CD4-positive, CD25-positive, alpha-beta regulatory T cell (primary cell): ENCODE data around the gene FCGR3B. TPM values are rescaled to one million over a fixed set of nuclear protein-coding genes. Genes with fewer than 3 reads are reported as not detected.
"Not testable (repeated sequence)": the region's sequence is repeated elsewhere in the genome, so short reads cannot be mapped to it uniquely, and the experiment has no call there.

Experiments
- ATAC-seq, 2 donors: fragments of 150-1000 bp; cut with Tn5 transposase; one replicate each; pipeline ENCODE4 v1.10.0; 2021; ENCODE audit warnings: low read depth in 2 of 2, moderate number of reproducible peaks in 2 of 2, moderate library complexity in 1 of 2
- DNase-seq, 3 donors: peaks; one replicate each; pipeline versions ENCODE4 v3.0.0 to v3.0.0-alpha.2; 2012 to 2022; ENCODE audit warnings: mixed read lengths in 1 of 3
- H3K27ac ChIP-seq: one replicate; pipeline ENCODE4 v1.7.0; 2013; ENCODE audit warnings: mild to moderate bottlenecking, low read length; ENCODE audit not compliant: insufficient read depth, poor library complexity, severe bottlenecking
- H3K27me3 ChIP-seq: one replicate; pipeline ENCODE4 v1.7.0; 2013; ENCODE audit warnings: low read length; ENCODE audit not compliant: control insufficient read depth, insufficient read depth
- H3K36me3 ChIP-seq: one replicate; pipeline ENCODE4 v1.7.0; 2013; ENCODE audit warnings: mild to moderate bottlenecking, low read length, moderate library complexity; ENCODE audit not compliant: control insufficient read depth, insufficient read depth
- H3K4me1 ChIP-seq: 2 replicates; pipeline ENCODE4 v1.7.0; 2013; ENCODE audit warnings: mild to moderate bottlenecking, low read length; ENCODE audit not compliant: insufficient read depth, control insufficient read depth, poor library complexity, severe bottlenecking
- H3K4me3 ChIP-seq: one replicate; pipeline ENCODE4 v1.7.0; 2013; ENCODE audit warnings: low read depth, mild to moderate bottlenecking, low read length, moderate library complexity
- H3K9me3 ChIP-seq, 2 experiments: 1 replicate in 1 of 2; 2 replicates in 1 of 2; pipeline ENCODE4 v1.7.0; 2013; ENCODE audit warnings: low read length in 2 of 2, mild to moderate bottlenecking in 1 of 2, moderate library complexity in 1 of 2; ENCODE audit not compliant: control insufficient read depth in 2 of 2
- H3K27ac Mint-ChIP-seq, 3 donors: one replicate each; pipeline ENCODE4 v1.8.0; 2020 to 2022; ENCODE audit warnings: mild to moderate bottlenecking in 3 of 3, mixed read lengths in 3 of 3, moderate library complexity in 2 of 3
- H3K27me3 Mint-ChIP-seq: one replicate; pipeline ENCODE4 v1.8.0; 2022; ENCODE audit warnings: mild to moderate bottlenecking, mixed read lengths
- H3K36me3 Mint-ChIP-seq: one replicate; pipeline ENCODE4 v1.8.0; 2020; ENCODE audit warnings: mixed read lengths
- H3K4me1 Mint-ChIP-seq, 4 donors: one replicate each; pipeline ENCODE4 v1.8.0; 2020 to 2022; ENCODE audit warnings: mixed read lengths in 4 of 4, mild to moderate bottlenecking in 1 of 4
- H3K4me3 Mint-ChIP-seq, 4 donors: one replicate each; pipeline ENCODE4 v1.8.0; 2020 to 2022; ENCODE audit warnings: mild to moderate bottlenecking in 4 of 4, mixed read lengths in 4 of 4, moderate library complexity in 3 of 4
- H3K9me3 Mint-ChIP-seq, 7 donors: one replicate each; pipeline ENCODE4 v1.8.0; 2020 to 2022; ENCODE audit warnings: mixed read lengths in 7 of 7, mild to moderate bottlenecking in 3 of 7, moderate library complexity in 2 of 7
- polyA plus RNA-seq, 4 donors: library from polyadenylated mRNA; unstranded; fragments of 300-500 nt; fragmentation: Illumina TruSeq; gene quantifications; one replicate each; pipeline ENCODE4 v1.2.3, GENCODE V29; 2021
- total RNA-seq: library from RNA; stranded (reverse); gene quantifications from one replicate; pipeline ENCODE4 v1.2.3, GENCODE V29; 2022

Gene FCGR3B
- total and polyA plus RNA-seq, 5 donors from 2014 or later = not detected

GRCh38 chr1:161636976-161637375, 6.0 kb upstream of the FCGR3B start:
- peaks cover 3 to 10% (median 7%) of the 10 kb centered on the region in 4 donors for H3K4me1 Mint-ChIP-seq
- ATAC-seq, H3K4me1 ChIP-seq, H3K27ac ChIP-seq, H3K36me3 Mint-ChIP-seq, H3K4me3 Mint-ChIP-seq, H3K9me3 ChIP-seq, H3K4me3 ChIP-seq, H3K27me3 Mint-ChIP-seq, H3K27me3 ChIP-seq, DNase-seq, H3K9me3 Mint-ChIP-seq, H3K36me3 ChIP-seq: not testable (repeated sequence)
- H3K27ac Mint-ChIP-seq = peak overlapping the region in 1 of 3 donors; percentile 72

GRCh38 chr1:161636189-161636782, 5.3 kb upstream of the FCGR3B start:
- DNase-seq (peak in 1 of 3 donors; percentile 24), ATAC-seq (peak in 1 of 2 donors; percentile 43)
- not testable (repeated sequence) for H3K4me3 Mint-ChIP-seq, H3K4me3 ChIP-seq, H3K36me3 Mint-ChIP-seq, H3K9me3 Mint-ChIP-seq, H3K27me3 Mint-ChIP-seq, H3K27ac ChIP-seq, H3K9me3 ChIP-seq, H3K36me3 ChIP-seq, H3K4me1 ChIP-seq, H3K27me3 ChIP-seq
- Mint-ChIP-seq H3K4me1 (peaks cover 3 to 10% (median 7%) of the 10 kb centered on the region in 4 donors), H3K27ac (peak overlapping the region in 1 of 3 donors; percentile 56)

- H3K36me3 ChIP-seq, H3K9me3 ChIP-seq, H3K4me3 ChIP-seq, H3K27ac ChIP-seq, H3K27me3 Mint-ChIP-seq, H3K9me3 Mint-ChIP-seq, DNase-seq, H3K27ac Mint-ChIP-seq, H3K36me3 Mint-ChIP-seq, H3K27me3 ChIP-seq, H3K4me1 ChIP-seq, H3K4me3 Mint-ChIP-seq, ATAC-seq: not testable (repeated sequence)
- H3K4me1 Mint-ChIP-seq = peaks cover 3 to 10% (median 7%) of the 10 kb centered on the region in 4 donors
Observed at GRCh38 chr1:161634993-161635392, 4.0 kb upstream of the FCGR3B start.

DNA sequence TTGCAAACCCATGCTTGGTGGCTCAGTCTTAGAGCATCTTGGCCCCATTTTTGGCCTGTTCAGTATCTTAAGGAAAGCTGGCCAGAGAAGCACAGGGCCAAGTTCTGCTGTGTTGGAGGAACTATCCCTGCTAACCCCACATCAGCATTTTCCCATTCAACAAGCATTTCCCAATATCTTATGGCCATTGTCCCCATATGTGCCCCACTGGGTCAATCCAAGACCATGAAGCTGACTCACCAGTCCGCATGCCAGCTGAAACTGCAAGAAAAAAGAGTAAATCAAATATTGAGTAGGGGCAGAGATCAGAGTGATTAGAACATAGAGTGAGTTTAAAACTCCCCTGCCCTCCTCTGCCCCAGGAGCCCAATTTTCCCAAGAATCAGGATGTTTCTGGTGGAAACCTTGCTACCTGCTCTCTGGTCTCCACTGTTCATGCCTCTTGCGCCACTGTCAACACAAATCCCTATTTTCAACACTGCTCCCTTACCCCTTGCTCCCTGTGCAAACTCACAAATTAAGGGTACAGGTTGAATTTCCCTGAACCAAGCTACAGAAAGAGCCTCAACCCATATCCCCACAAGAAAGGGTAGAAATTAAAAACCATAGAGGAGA, 741 bp downstream of the FCGR3B start:
- H3K27ac Mint-ChIP-seq, H3K27me3 Mint-ChIP-seq: not testable (repeated sequence)

GRCh38 chr1:161626445-161627146, 4.4 kb downstream of the FCGR3B start:
- not testable (repeated sequence) for DNase-seq, H3K36me3 Mint-ChIP-seq, H3K27ac ChIP-seq, H3K36me3 ChIP-seq, H3K4me3 Mint-ChIP-seq, H3K9me3 Mint-ChIP-seq, H3K4me3 ChIP-seq, H3K4me1 ChIP-seq, ATAC-seq, H3K27me3 ChIP-seq, H3K9me3 ChIP-seq, H3K27ac Mint-ChIP-seq
- peaks cover 5 to 25% (median 15%) of the 10 kb centered on the region in 4 donors for H3K4me1 Mint-ChIP-seq
- peaks cover 20% of the 10 kb centered on the region for H3K27me3 Mint-ChIP-seq

More for the DNA sequence above, 741 bp downstream of the FCGR3B start:
- H3K4me3 Mint-ChIP-seq, H3K4me1 ChIP-seq, H3K9me3 ChIP-seq, DNase-seq, H3K4me1 Mint-ChIP-seq, H3K4me3 ChIP-seq, H3K27ac ChIP-seq, ATAC-seq, H3K36me3 ChIP-seq, H3K9me3 Mint-ChIP-seq, H3K27me3 ChIP-seq, H3K36me3 Mint-ChIP-seq: not testable (repeated sequence)

- Mint-ChIP-seq H3K4me1 (peaks cover 10 to 37% (median 19%) of the 10 kb centered on the region in 4 donors), H3K27me3 (peaks cover 33% of the 10 kb centered on the region)
- not testable (repeated sequence) for H3K36me3 Mint-ChIP-seq, ATAC-seq, H3K9me3 Mint-ChIP-seq, H3K36me3 ChIP-seq, H3K4me3 ChIP-seq, H3K4me1 ChIP-seq, H3K27ac ChIP-seq, DNase-seq, H3K9me3 ChIP-seq, H3K4me3 Mint-ChIP-seq, H3K27me3 ChIP-seq, H3K27ac Mint-ChIP-seq
Observed at GRCh38 chr1:161624605-161625004, 6.4 kb downstream of the FCGR3B start.

- H3K4me1 ChIP-seq, H3K4me3 ChIP-seq, H3K36me3 Mint-ChIP-seq, H3K9me3 ChIP-seq, H3K27me3 ChIP-seq, H3K27ac ChIP-seq, H3K36me3 ChIP-seq: not testable (repeated sequence)
- DNase-seq = peak in 1 of 3 donors; percentile 28
- ATAC-seq = peak; percentile 18 to 44
- H3K4me1 Mint-ChIP-seq = peaks cover 10 to 37% (median 19%) of the 10 kb centered on the region in 4 donors
- H3K27me3 Mint-ChIP-seq = peaks cover 37% of the 10 kb centered on the region
- peak overlapping the region in 3 of 4 donors; percentile 5 to 47 (median 44) for H3K4me3 Mint-ChIP-seq
- H3K9me3 Mint-ChIP-seq = peaks cover 0 to 12% (median 2%) of the 10 kb centered on the region in 7 donors
- peak overlapping the region; percentile 19 to 56 (median 21) for H3K27ac Mint-ChIP-seq
Observed at GRCh38 chr1:161623401-161624051, 7.5 kb downstream of the FCGR3B start.
